DND-41 (cell line): ENCODE measurements around the gene ADGRB3.

Experiments used
- CTCF ChIP-seq: IDR thresholded peaks from 2 replicates; pipeline ENCODE4 v1.5.1; 2012; ENCODE audit warnings: borderline replicate concordance, low read length, moderate library complexity, mild to moderate bottlenecking; ENCODE audit not compliant: poor library complexity, severe bottlenecking; ENCODE audit errors: extremely low read depth
- EZH2 ChIP-seq: IDR thresholded peaks from 3 replicates; pipeline ENCODE4 v1.6.1; 2012; ENCODE audit warnings: borderline replicate concordance, low read depth, mild to moderate bottlenecking, moderate library complexity, low read length, inconsistent platforms; ENCODE audit not compliant: severe bottlenecking

- TF ChIP-seq CTCF (no peak), EZH2 (no peak)
These were observed 708.8 kb downstream of the ADGRB3 start for GRCh38 chr6:69343851-69344250.
